Omental fat pad (tissue), 4 donors: ENCODE data around the gene RRAGD. TPM values are rescaled to one million over a fixed set of nuclear protein-coding genes. Genes with fewer than 3 reads are reported as not detected.

Source experiments
- ATAC-seq: fragments of 150-250 bp; one replicate; pipeline ENCODE4 v1.9.1; 2016; ENCODE audit warnings: mild to moderate bottlenecking, moderate library complexity; ENCODE audit not compliant: low FRiP score
- DNase-seq: peaks from one replicate; pipeline ENCODE4 v3.0.0-alpha.2; 2019; ENCODE audit warnings: low spot score
- CTCF ChIP-seq, 3 donors: fragments of 450-650 bp; IDR thresholded peaks; one replicate each; pipeline ENCODE4 v1.5.1; 2016 to 2017; ENCODE audit warnings: antibody characterized with exemption in 3 of 3, mild to moderate bottlenecking in 3 of 3, moderate library complexity in 2 of 3
- total RNA-seq, 4 donors: library from RNA; depleted of rRNA; stranded (reverse); fragments of >200 nt; gene quantifications; one replicate each; pipeline ENCODE4 v1.1.0, GENCODE V29; 2016

RRAGD gene
- total RNA-seq, 4 donors from 2014 or later, result 11.8 to 41.8 (median 16.5) TPM

DNA sequence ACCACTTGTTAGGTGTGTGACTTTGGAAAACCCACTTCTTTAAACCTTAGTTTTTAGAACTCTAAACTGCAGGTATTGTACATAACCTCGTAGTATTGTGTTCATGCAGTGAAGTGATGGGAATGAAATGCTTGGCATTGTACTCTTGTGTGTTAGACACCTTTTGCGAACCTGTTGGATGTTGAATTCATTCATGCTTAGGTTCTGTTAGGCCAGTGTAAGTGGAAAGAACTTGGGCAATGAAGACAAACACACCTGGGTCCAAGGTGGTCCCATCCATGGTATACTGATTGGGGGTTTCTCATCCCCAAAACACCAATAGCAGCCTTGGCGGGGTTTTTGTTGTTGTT lies 22.1 kb upstream of the RRAGD start:
- ATAC-seq (no peak), DNase-seq (no peak)
- TF ChIP-seq CTCF (IDR thresholded peaks at IDR 0.05), result no peak

DNA sequence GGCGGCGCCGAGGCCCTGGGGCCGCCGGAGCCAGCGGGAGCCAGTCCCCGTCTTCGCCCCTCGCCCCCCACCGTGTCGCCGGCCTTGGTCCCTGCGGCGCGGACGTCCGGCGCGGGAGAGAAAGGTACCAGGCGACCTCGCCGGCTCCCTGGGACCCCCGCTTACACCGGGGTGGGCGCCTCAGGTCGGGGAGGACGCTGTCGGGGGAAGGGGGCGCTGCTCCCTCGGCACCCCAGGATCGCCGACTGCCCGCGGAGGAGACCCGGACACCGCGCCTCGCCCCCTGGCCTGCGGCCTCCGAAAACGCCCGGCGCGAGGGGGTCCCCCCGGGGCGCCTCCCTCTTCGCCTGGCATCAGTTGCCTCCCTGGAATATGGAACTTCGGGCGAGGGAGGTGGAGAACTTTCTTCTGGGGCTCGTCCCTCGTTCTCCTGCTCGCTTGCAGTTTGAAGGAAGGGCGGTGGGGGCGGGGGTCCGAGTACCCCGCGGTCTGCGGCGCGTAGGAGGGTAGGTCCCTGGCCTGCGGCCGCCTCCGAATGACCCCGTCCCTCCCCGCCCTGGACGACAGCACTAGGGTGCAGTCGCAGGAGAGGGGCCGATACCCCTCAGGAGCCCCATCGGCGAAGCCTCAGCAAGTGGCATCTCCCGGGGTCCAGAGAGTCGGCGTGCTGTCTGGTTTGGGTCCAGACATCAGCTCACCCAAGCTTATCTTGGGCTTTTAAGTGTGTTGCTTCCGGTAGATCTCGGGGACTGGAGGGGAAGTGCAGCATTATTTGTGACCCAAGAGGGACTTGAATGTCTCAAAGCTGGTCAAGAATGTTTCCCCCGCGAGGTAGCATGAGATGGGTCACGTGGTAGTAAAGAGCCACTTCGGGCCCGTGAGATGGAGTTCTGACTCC lies 21.4 kb upstream of the RRAGD start:
- DNase-seq (no peak), ATAC-seq (peak; percentile 29)
- no peak for TF ChIP-seq CTCF (IDR thresholded peaks at IDR 0.05)

DNA sequence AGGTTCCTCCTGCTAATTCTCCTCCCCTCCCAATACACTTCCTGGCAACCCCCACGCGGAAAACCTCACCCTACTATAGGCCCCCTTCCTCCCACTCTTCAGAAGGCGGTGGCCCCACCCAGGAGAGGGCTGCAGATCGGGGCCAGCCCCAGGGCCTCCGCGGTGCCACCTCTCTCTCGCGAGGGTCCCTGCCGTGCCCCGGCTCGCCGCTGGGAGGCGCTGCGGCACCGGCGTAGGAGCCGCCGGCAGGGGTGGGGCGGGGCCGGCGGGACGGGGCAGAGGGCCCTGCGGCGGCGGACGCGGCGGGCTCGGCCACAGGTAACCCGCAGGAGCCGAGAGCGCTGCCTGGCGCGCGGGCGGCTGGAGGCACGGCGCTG lies 20.8 kb upstream of the RRAGD start, which contains the start of gene ANKRD6:
TSS of gene ANKRD6 (plus strand) at position 278 of the 377 bp plus-strand sequence. CDS start 133,825 bp downstream, outside the sequence.
- peak; percentile 86 for DNase-seq
- peak in 2 of 3 donors; percentile 81 to 94 for TF ChIP-seq CTCF (IDR thresholded peaks at IDR 0.05)
- peak; percentile 96 for ATAC-seq

DNA sequence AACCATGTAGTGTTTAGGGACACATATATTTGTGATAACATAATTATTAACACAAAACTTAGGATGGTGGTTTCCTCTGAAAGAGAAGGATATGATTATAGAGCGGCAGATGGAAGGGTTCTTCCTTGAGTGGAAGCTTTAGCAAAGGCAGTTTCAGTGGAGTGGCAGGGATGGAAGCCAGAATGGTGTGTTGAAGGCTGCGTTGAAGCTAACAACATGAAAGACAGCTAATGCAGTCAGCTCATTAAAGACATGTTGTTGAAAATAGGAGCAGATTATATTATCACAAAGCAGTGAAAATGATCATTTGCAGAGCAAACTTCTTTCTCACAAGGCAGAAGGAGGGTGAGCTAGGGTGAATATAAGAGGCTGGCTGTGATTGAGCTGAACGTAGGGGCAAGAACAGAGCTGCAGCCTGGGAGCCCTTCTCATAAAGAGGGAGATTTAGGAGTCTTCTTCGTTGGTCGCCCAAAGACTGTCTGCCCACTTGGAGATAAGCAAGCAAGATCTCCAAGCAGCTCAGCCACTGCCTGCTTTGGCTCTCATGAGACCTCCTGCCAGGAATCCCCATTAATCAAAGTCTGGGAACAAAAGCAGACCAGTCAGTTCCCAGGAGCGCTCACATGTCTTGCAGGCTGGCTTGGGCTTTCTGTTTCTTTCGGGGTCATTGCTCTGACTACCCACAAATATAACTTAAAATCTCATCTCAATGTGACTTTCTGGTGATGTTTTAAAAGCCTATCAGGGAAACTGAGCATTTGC lies 18.3 kb upstream of the RRAGD start:
- no peak for TF ChIP-seq CTCF (IDR thresholded peaks at IDR 0.05)
- no peak for ATAC-seq
- no peak for DNase-seq

- DNase-seq (no peak), ATAC-seq (no peak)
- TF ChIP-seq CTCF (IDR thresholded peaks at IDR 0.05), result no peak
Measured at GRCh38 chr6:89416796-89417195, 4.7 kb upstream of the RRAGD start.

DNA sequence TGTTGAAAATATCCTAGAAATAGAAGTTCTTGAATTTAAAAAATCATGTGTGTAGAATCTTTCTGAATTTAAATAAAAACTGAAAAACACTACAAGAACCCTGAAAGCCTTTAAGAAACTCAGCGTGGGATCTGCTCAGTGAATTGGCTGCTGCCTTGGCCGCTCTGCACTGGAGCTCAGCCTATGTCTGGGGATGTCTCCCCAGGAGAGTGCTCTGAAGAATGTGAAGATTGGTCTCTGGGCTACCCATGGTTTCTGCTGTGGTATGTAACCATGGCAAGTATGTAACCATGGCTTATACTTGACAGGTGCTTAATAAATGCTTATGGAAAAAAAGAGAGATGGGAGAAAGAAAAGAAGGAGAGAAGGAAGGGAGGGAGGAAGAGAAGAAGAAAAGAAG lies 3.1 kb upstream of the RRAGD start:
- no peak for TF ChIP-seq CTCF (IDR thresholded peaks at IDR 0.05)
- DNase-seq (no peak), ATAC-seq (no peak)
